ENCODE measurements around the gene SUSD5.
A peak's percentile ranks its signal among the peaks of the same experiment; 100 is the strongest.

Gene SUSD5

DNA sequence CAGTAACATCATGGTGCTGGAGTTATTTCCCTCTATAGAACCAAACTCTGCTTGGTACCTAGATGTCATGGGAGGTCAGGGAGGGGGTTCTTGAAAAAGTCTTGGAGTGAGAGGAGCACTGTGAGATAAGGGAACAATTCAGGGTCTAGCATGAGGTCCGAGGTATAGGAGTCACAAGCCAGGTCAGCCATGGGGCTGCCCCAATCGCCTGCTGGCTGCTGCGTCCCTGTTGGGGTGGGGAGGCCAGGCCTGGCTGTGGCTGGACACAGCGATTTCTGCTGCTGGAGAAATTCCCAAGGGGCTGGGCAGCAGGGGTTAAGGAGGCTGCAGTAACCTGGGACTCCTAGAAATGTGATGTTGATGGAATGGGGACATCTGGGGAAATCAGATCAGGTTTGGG is 44.9 kb downstream of the SUSD5 start:
- in situ Hi-C loops (cut with HindIII; ENCODE audit: low sequenced_read_pairs): no loop called here
- no peak for DNase-seq (ENCODE audit: low read depth, low spot score)
- TF ChIP-seq, protein P1, sequence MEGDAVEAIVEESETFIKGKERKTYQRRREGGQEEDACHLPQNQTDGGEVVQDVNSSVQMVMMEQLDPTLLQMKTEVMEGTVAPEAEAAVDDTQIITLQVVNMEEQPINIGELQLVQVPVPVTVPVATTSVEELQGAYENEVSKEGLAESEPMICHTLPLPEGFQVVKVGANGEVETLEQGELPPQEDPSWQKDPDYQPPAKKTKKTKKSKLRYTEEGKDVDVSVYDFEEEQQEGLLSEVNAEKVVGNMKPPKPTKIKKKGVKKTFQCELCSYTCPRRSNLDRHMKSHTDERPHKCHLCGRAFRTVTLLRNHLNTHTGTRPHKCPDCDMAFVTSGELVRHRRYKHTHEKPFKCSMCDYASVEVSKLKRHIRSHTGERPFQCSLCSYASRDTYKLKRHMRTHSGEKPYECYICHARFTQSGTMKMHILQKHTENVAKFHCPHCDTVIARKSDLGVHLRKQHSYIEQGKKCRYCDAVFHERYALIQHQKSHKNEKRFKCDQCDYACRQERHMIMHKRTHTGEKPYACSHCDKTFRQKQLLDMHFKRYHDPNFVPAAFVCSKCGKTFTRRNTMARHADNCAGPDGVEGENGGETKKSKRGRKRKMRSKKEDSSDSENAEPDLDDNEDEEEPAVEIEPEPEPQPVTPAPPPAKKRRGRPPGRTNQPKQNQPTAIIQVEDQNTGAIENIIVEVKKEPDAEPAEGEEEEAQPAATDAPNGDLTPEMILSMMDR (IDR thresholded peaks at IDR 0.05; ENCODE audit: low read depth, low read length): no peak
- H3K4me3 ChIP-seq (ENCODE audit: low read depth, low read length): no peak overlapping the region

DNA sequence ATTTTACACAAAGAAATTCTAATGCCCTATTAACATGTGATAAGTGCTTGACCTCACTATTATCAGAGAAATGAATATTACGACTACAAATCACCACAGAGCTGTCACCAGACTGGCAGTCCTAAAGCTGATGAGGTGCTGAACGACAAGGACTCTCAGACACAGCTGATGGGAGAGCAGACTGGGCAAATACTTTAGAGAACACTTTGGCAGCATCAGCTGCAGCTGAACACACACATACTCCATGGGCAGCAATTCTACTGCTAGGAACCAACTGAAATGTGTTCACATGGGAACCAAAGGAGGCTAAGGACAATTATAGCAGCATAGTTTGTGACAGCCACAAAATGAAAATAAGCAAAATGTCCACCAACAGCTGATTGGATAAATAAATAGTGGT is 45.5 kb downstream of the SUSD5 start:
- in situ Hi-C loops (cut with HindIII; ENCODE audit: low sequenced_read_pairs): no loop called here
- TF ChIP-seq, protein P1 (IDR thresholded peaks at IDR 0.05; ENCODE audit: low read depth, low read length): no peak
- no peak overlapping the region for H3K4me3 ChIP-seq (ENCODE audit: low read depth, low read length)
- no peak for DNase-seq (ENCODE audit: low read depth, low spot score)

- no peak for DNase-seq (ENCODE audit: low read depth, low spot score)
- in situ Hi-C loops (cut with HindIII; ENCODE audit: low sequenced_read_pairs): no loop called here
- no peak overlapping the region for H3K4me3 ChIP-seq (ENCODE audit: low read depth, low read length)
- TF ChIP-seq, protein P1 (IDR thresholded peaks at IDR 0.05; ENCODE audit: low read depth, low read length): no peak
These were observed 47.0 kb downstream of the SUSD5 start for GRCh38 chr3:33171580-33171979.

DNA sequence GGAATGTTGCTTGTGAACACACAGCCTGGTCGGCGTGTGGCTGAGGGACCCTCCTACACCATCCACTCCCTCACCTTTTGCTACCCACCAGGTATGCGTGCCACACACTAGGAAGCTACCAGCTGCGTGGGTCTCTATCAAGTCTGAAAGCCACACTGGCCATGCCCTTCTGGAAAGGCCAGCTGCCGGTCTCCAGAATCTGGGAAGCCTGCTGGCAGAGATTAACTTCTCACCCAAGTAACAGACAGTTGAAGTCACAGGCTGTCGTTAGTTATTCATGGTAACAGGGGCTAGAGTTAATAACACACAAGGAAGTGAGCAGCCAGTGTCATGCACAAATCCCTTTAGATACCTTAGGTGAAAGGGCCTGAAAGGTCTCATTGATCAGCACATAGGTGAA is 48.1 kb downstream of the SUSD5 start:
- in situ Hi-C loops (cut with HindIII; ENCODE audit: low sequenced_read_pairs): no loop called here
- DNase-seq (ENCODE audit: low read depth, low spot score): no peak
- no peak overlapping the region for H3K4me3 ChIP-seq (ENCODE audit: low read depth, low read length)
- TF ChIP-seq, protein P1 (IDR thresholded peaks at IDR 0.05; ENCODE audit: low read depth, low read length): no peak

GRCh38 chr3:33167716-33168336 is 50.8 kb downstream of the SUSD5 start:
- TF ChIP-seq, protein P1 (IDR thresholded peaks at IDR 0.05; ENCODE audit: low read depth, low read length): peak; percentile 7
- in situ Hi-C loops (cut with HindIII; ENCODE audit: low sequenced_read_pairs): no loop called here
- H3K4me3 ChIP-seq (ENCODE audit: low read depth, low read length): no peak overlapping the region
- DNase-seq (ENCODE audit: low read depth, low spot score): peak; percentile 86

DNA sequence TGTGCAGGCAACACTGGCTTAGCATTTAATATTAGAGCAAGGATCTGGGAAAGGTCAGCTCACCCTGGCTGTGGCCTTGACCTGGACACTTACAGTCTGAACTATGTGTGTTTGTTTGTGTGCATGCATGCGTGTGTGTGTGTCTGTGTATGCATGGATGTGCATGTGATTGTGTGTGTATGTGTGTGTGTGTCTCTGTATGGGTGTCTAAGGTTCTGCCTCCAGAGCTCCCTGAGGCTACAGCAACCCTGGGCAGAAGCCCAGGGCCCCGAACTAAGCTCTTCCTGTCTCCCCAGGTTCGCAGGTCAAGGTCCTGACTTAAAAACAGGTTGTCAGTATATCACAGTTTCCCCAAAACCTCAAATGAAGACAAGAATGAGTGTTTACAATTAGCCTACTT is 51.3 kb downstream of the SUSD5 start:
- TF ChIP-seq, protein P1 (IDR thresholded peaks at IDR 0.05; ENCODE audit: low read depth, low read length): no peak
- H3K4me3 ChIP-seq (ENCODE audit: low read depth, low read length): no peak overlapping the region
- in situ Hi-C loops (cut with HindIII; ENCODE audit: low sequenced_read_pairs): no loop called here
- no peak for DNase-seq (ENCODE audit: low read depth, low spot score)
